Endothelial cell of umbilical vein (primary cell): ENCODE measurements around the gene LCN15. TPM values are rescaled to one million over a fixed set of nuclear protein-coding genes. Genes with fewer than 3 reads are reported as not detected.

Source experiments
- BruUV-seq: library from RNA; stranded (reverse); fragments of 400-500 nt; replicated peaks from 2 replicates; lab custom pipeline; 2021; lab: Mats Ljungman, UMichigan
- CTCF ChIA-PET: fragments of 300-600, 350-600 bp; sonication (Branson Sonifier 250); formaldehyde crosslinking; loops from one replicate; lab custom pipeline; 2021; ENCODE audit warnings: antibody characterized with exemption, inconsistent platforms; lab: Charles Lee
- POLR2A ChIA-PET: fragments of 300-600, 350-600 bp; sonication (Branson Sonifier 250); formaldehyde crosslinking; loops from one replicate; lab custom pipeline; 2021; ENCODE audit warnings: antibody characterized with exemption, inconsistent platforms; lab: Charles Lee
- DNase-seq: peaks from one replicate; pipeline ENCODE4 v3.0.0-alpha.2; 2011; ENCODE audit warnings: low read depth, low spot score
- FAIRE-seq: peaks from 2 replicates; lab custom pipeline; 2011; peaks lifted over from hg19 to GRCh38; lab: Jason Lieb, UNC
- H2AFZ ChIP-seq: 2 replicates; pipeline ENCODE4 v1.6.0; 2012; ENCODE audit warnings: low read depth, low read length, control low read depth, inconsistent platforms
- H3K27ac ChIP-seq: 2 replicates; pipeline ENCODE4 v1.5.1; 2011; ENCODE audit warnings: low read depth, mild to moderate bottlenecking, control low read depth, low read length, moderate library complexity; ENCODE audit not compliant: insufficient read depth
- H3K27me3 ChIP-seq, 2 experiments: 2 replicates each; pipeline versions ENCODE4 v1.6.0 to v1.6.1; 2011; ENCODE audit warnings: low read length in 2 of 2, mixed read lengths in 1 of 2; ENCODE audit not compliant: control insufficient read depth in 2 of 2, insufficient read depth in 2 of 2
- H3K36me3 ChIP-seq, 2 experiments: 2 replicates in 1 of 2; 3 replicates in 1 of 2; pipeline ENCODE4 v1.5.1; 2011; ENCODE audit warnings: low read length in 2 of 2, mild to moderate bottlenecking in 1 of 2, moderate library complexity in 1 of 2; ENCODE audit not compliant: control insufficient read depth in 2 of 2, insufficient read depth in 2 of 2; ENCODE audit errors: extremely low read depth in 1 of 2
- H3K4me1 ChIP-seq: 3 replicates; pipeline ENCODE4 v1.5.1; 2011; ENCODE audit warnings: mild to moderate bottlenecking, low read length; ENCODE audit not compliant: control insufficient read depth, insufficient read depth; ENCODE audit errors: extremely low read depth
- H3K4me2 ChIP-seq: 2 replicates; pipeline ENCODE4 v1.6.1; 2011; ENCODE audit warnings: low read length, control low read depth, mixed read lengths; ENCODE audit not compliant: insufficient read depth
- H3K4me3 ChIP-seq, 3 experiments: fragments of 200-600 bp in 1 of 3; sonication (generic), shearing (Covaris generic) in 1 of 3; replicated peaks in 1 of 3; 2 replicates each; pipeline ENCODE4 v1.5.1; 2011 to 2016; ENCODE audit warnings: control low read depth in 3 of 3, low read length in 3 of 3, mild to moderate bottlenecking in 2 of 3, inconsistent platforms in 1 of 3, low read depth in 1 of 3, moderate library complexity in 1 of 3; ENCODE audit not compliant: insufficient read depth in 1 of 3
- H3K79me2 ChIP-seq: 2 replicates; pipeline ENCODE4 v1.6.0; 2012; ENCODE audit warnings: low read length, inconsistent platforms; ENCODE audit not compliant: control insufficient read depth, insufficient read depth
- H3K9ac ChIP-seq: replicated peaks from 2 replicates; pipeline ENCODE3; 2011; ENCODE audit warnings: low read length, control low read depth; ENCODE audit not compliant: insufficient read depth; ENCODE audit errors: extremely low read depth
- H3K9me1 ChIP-seq: replicated peaks from 3 replicates; pipeline ENCODE4 v1.6.0; 2011; ENCODE audit warnings: mild to moderate bottlenecking, low read length; ENCODE audit not compliant: control insufficient read depth, insufficient read depth; ENCODE audit errors: extremely low read depth
- H3K9me3 ChIP-seq: replicated peaks from 2 replicates; pipeline ENCODE4 v1.5.1; 2012; ENCODE audit warnings: low read length, inconsistent platforms; ENCODE audit not compliant: control insufficient read depth, insufficient read depth
- H4K20me1 ChIP-seq: replicated peaks from 2 replicates; pipeline ENCODE3; 2011; ENCODE audit warnings: mild to moderate bottlenecking, low read length; ENCODE audit not compliant: control insufficient read depth, insufficient read depth; ENCODE audit errors: extremely low read depth
- EZH2 ChIP-seq: IDR thresholded peaks from 2 replicates; pipeline ENCODE4 v1.6.1; 2012; ENCODE audit warnings: borderline replicate concordance, low read depth, mild to moderate bottlenecking, moderate library complexity, low read length, inconsistent platforms; ENCODE audit not compliant: severe bottlenecking
- FOS ChIP-seq: IDR thresholded peaks from 2 replicates; pipeline ENCODE4 v1.6.1; 2011; ENCODE audit warnings: mild to moderate bottlenecking, low read length, moderate library complexity, borderline replicate concordance; ENCODE audit not compliant: insufficient read depth
- GATA2 ChIP-seq: IDR thresholded peaks from 2 replicates; pipeline ENCODE4 v1.7.0; 2011; ENCODE audit warnings: low read depth, mild to moderate bottlenecking, moderate library complexity, mixed read lengths, low read length; ENCODE audit not compliant: insufficient read length, insufficient read depth
- JUN ChIP-seq: IDR thresholded peaks from 2 replicates; pipeline ENCODE4 v1.6.1; 2011; ENCODE audit warnings: borderline replicate concordance, low read depth; ENCODE audit not compliant: insufficient read length, insufficient read depth
- MYC ChIP-seq: IDR thresholded peaks from one replicate; pipeline ENCODE4 v1.6.1; 2011; ENCODE audit warnings: mild to moderate bottlenecking, low read depth, low read length
- POLR2A ChIP-seq: IDR thresholded peaks from 2 replicates; pipeline ENCODE4 v1.6.1; 2012; ENCODE audit warnings: low read depth, mild to moderate bottlenecking, control low read depth, low read length
- POLR2AphosphoS5 ChIP-seq: IDR thresholded peaks from 2 replicates; pipeline ENCODE4 v1.6.1; 2012; ENCODE audit warnings: low read depth, mild to moderate bottlenecking, control low read depth, low read length, moderate library complexity; ENCODE audit not compliant: insufficient read depth
- dilution Hi-C: fragments of 300-500 bp; cut with MboI; formaldehyde crosslinking; loops from one replicate; pipeline ENCODE4 v1.15.0; 2019; ENCODE audit warnings: low sequenced_read_pairs; ENCODE audit not compliant: extremely low pct_ligation_motif_present
- intact Hi-C: fragments of 100-400 bp; cut with micrococcal nuclease; formaldehyde crosslinking; loops from one replicate; pipeline ENCODE4 v1.10.0; 2022
- polyA plus RNA-seq, 4 experiments: library from polyadenylated mRNA; depleted of rRNA in 3 of 4; stranded (reverse) in 3 of 4; unstranded in 1 of 4; fragments of >200 nt; gene quantifications; 2 replicates each; pipeline versions ENCODE4 v1.2.1 to v1.2.3, GENCODE V29; 2011 to 2012; ENCODE audit warnings: missing spikeins in 1 of 4
- total RNA-seq: library from RNA; stranded (reverse); gene quantifications from 2 replicates; pipeline ENCODE4 v1.2.3, GENCODE V29; 2021
- TF ChIP-seq, protein P1 (sequence below): IDR thresholded peaks from 2 replicates; pipeline ENCODE4 v1.6.1; 2011; ENCODE audit not compliant: insufficient read depth, insufficient read length
- TF ChIP-seq, protein P2 (sequence below), 2 donors: IDR thresholded peaks; 1 replicate in 1 of 2; 2 replicates in 1 of 2; pipeline ENCODE4 v1.5.1; 2011; ENCODE audit warnings: low read length in 2 of 2, mild to moderate bottlenecking in 2 of 2, moderate library complexity in 2 of 2, control low read depth in 1 of 2, inconsistent platforms in 1 of 2, low read depth in 1 of 2; ENCODE audit not compliant: insufficient read depth in 1 of 2; ENCODE audit errors: extremely low read depth in 1 of 2

LCN15 gene
- total and polyA plus RNA-seq, 2 donors (not counting 3 experiments of a cell fraction or from before 2014, with no cell fraction given) = not detected

GRCh38 chr9:136753371-136754058, 10.8 kb downstream of the LCN15 start:
- Histone ChIP-seq H3K27me3 (peaks cover 3 to 5% of the 10 kb centered on the region in 2 experiments), H4K20me1 (no peaks in the 10 kb centered on the region), H3K79me2 (no peaks in the 10 kb centered on the region), H3K4me1 (no peaks in the 10 kb centered on the region), H3K27ac (no peak overlapping the region), H2AFZ (no peak overlapping the region), H3K4me2 (no peak overlapping the region), H3K36me3 (no peaks in the 10 kb centered on the region), H3K9me3 (no peaks in the 10 kb centered on the region), H3K9me1 (no peaks in the 10 kb centered on the region), H3K9ac (no peak overlapping the region), H3K4me3 (no peak overlapping the region)
- intact Hi-C loops (no loop called here), dilution Hi-C loops (no loop called here)
- CTCF ChIA-PET = interaction anchor here (1.5 kb wide), 1 partner anchor 10 kb away, joined by 5 read pairs; no protein-coding TSS in a partner anchor
- POLR2A ChIA-PET = no interaction called here
- TF ChIP-seq MYC (no peak), GATA2 (no peak), POLR2AphosphoS5 (no peak)
- TF ChIP-seq, protein P1, sequence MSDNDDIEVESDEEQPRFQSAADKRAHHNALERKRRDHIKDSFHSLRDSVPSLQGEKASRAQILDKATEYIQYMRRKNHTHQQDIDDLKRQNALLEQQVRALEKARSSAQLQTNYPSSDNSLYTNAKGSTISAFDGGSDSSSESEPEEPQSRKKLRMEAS = no peak
- BruUV-seq = no TSS peak
- FAIRE-seq = no peak
- DNase-seq = no peak

GRCh38 chr9:136751814-136752213, 12.5 kb downstream of the LCN15 start:
- intact Hi-C loops (no loop called here), dilution Hi-C loops (no loop called here)
- Histone ChIP-seq H3K9me1 (no peaks in the 10 kb centered on the region), H3K79me2 (no peaks in the 10 kb centered on the region), H3K9me3 (no peaks in the 10 kb centered on the region), H2AFZ (no peak overlapping the region), H3K27ac (no peak overlapping the region), H3K27me3 (peaks cover 3 to 5% of the 10 kb centered on the region in 2 experiments), H3K4me3 (no peak overlapping the region), H3K9ac (no peak overlapping the region), H4K20me1 (no peaks in the 10 kb centered on the region), H3K4me2 (no peak overlapping the region), H3K4me1 (no peaks in the 10 kb centered on the region), H3K36me3 (no peaks in the 10 kb centered on the region)
- FAIRE-seq (no peak), DNase-seq (no peak)
- BruUV-seq = no TSS peak
- ChIA-PET POLR2A (interaction anchor here (0.6 kb wide), 1 partner anchor 24 kb away, joined by 3 read pairs; no protein-coding TSS in a partner anchor), CTCF (no interaction called here)
- TF ChIP-seq POLR2AphosphoS5 (no peak), GATA2 (no peak), POLR2A (no peak), JUN (no peak), FOS (no peak), EZH2 (no peak), MYC (no peak)
- TF ChIP-seq, protein P2, sequence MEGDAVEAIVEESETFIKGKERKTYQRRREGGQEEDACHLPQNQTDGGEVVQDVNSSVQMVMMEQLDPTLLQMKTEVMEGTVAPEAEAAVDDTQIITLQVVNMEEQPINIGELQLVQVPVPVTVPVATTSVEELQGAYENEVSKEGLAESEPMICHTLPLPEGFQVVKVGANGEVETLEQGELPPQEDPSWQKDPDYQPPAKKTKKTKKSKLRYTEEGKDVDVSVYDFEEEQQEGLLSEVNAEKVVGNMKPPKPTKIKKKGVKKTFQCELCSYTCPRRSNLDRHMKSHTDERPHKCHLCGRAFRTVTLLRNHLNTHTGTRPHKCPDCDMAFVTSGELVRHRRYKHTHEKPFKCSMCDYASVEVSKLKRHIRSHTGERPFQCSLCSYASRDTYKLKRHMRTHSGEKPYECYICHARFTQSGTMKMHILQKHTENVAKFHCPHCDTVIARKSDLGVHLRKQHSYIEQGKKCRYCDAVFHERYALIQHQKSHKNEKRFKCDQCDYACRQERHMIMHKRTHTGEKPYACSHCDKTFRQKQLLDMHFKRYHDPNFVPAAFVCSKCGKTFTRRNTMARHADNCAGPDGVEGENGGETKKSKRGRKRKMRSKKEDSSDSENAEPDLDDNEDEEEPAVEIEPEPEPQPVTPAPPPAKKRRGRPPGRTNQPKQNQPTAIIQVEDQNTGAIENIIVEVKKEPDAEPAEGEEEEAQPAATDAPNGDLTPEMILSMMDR (IDR thresholded peaks at IDR 0.05; ENCODE audit: extremely low read depth in 1 of 2, insufficient read depth in 1 of 2, low read depth in 1 of 2, low read length in 2 of 2) = no peak
- TF ChIP-seq, protein P1 = no peak
